GM21786 (cell line): ENCODE data around the gene H1-8.

Experiments
- ATAC-seq: cut with Tn5 transposase; IDR thresholded peaks from one replicate; pipeline ENCODE4 v1.9.1; 2021; ENCODE audit not compliant: unreplicated experiment

Gene H1-8

DNA sequence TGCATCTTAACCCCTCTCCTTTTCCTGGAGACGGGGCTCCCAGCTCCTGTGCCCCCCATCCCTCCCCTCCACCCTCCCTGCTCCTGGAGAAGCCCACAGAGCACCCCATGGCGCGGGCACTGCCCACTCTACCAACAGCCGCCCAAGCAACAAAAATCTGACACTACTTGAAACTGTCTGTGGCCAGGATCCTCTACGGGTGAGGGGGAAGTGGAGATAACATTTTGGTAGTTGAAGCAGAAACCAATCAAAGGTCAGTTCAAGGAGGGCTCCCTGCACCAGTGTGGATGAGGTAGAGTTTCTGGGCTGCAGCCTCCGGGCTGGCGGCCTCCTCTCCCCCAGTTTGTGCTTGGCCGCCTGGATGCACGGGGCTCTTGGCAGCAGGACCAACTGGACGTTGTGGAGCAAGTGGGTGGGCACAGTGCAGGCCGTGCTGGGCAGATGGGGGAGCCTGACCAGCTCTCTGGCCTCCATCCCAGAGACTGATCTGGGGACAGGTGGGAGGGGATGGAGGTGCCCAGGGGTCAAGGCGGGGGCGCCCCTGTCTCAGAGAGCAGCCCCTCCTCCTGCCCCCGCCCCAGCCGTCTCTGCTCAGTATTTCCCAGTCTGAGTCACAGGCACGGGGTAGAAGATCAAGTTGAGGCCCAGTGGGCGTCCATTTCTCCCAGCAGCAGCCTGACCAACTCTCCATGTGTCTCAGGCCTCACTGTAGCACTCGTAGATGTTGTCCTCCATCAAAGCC, 12.8 kb downstream of the H1-8 start:
- peak; percentile 42 for ATAC-seq

DNA sequence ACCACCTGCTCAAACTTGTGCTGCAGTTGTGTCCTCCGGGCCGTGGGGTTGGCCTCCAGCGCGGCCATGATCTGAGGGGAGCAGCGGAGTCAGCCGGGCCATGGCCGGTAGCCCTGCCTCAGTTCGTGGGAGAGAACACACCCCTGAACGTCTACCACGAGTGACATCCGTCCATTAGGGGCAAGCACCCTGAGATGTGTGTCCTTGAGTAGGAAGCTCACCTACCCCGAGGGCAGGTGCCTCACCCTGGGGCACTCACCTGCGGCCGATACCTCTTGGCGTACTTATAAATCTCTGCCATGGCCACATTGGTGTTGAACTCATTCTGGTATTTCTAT, 13.4 kb downstream of the H1-8 start:
- no peak for ATAC-seq

DNA sequence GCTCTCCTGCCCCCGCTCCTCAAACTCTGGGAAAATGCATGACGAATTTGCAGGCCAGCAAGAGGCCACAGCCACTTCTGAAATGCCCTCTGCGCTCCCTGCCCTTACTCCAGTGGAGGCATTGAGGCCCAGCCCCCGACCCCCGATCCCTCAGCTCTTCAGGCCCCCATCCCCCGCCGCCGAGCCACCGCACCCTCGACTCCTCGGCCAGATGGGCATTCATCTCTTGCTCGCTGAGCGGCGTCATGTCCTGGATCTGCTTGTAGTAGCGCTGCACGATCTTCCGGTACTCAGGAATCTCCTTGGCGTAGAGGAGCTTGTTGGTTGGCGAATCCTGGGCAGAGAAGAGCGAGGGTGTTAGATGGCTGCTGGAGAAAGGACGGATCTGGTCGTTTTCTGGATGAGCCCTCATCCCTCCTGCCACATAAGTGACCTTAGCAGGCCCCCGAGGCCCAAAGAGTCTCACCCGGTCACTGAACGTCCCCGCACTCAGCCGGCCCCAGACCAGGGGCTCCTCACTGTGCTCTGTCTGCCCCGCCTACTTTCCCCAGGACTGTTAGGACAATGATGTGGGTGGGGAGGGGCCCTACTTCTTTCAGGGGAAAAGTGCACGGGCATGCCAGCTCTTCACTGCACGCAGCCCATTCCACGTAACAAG, 14.0 kb downstream of the H1-8 start:
- no peak for ATAC-seq

DNA sequence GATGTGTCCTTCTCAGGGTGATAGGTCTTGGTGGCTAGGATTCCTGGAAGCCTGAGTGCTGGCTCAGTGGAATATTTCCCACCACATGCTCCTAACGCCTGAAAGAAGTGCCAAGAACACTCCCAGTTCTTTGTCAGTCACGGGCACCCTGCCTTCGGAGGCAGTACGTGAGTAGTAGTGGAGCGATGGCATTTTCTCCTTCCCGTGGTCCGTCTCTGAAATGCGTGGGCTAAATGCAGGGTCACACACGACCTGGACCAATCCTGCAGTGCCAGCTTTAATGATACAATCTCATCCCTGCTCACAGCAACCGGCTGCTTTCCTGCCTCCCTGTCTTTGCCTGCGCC, 14.5 kb downstream of the H1-8 start:
- ATAC-seq = no peak

DNA sequence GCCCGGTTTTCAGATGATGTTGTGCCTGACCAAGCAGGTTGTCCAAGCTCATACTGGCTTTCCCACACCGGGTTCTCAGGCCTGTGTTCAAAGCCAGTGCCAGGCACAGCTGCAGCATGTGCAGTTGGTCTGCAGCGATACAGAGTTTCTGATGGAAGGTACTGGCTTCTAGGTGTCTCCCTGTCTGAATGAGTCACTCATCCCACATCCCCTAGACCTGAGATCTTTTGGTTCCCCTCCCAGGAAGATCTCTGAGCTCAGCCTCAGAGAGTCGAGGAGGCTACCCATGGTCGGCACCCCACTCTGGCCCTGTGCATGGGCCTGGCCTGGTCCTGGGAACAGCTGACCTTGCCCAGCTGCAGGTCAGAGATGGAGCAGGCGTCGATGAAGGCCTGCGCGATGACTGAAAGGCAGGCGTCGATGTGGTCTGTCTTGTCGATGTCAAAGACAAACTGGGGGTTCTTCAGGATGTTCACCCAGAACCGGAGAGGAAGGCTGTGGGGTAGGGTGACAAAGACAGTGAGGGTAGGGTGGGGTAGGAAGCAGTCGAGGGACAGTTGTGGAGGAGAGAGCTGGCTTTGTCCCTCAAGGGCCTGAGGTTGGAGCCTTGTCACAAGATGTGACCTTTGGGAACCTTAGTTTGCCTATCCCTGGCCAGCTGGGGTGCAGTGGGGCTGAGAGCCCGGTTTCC, 15.3 kb downstream of the H1-8 start:
- ATAC-seq = no peak

DNA sequence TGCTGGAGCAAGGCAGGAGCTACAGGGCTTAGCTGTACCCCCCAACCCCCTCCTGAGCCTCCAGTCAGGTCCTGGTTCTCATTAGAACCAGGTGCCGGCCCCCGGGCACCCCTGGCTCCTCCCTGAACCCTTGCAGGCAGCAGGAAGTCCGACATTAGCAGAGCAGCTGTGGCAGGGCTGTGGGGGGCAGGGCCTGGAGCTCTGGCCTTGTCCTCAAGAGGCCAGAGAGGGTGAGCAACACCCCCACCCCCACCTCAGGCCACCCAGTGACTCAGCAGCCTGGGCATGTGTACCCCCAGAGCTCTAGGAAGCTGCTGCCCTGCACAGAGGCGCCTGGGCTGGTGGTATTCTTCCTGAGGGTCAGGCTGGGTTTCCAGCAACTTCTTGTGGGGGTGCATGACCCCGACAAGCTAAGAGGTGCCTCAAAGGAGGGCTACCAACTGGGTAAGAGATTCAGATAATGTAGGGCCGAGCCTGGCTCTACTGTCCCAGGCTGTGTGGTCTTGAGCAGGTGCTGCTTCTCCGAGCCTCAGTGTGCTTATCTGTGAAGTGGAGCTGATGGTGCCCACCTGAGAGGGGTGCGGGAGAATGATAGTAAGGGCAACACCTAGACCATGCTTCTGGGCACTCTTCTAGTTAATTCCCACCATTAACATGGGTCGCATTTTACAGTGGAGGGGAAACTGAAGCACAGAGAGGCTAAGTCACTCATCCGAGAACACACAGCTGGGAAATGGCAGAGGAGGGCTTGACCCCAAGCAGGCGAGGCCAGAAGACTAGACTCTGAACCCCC, 16.0 kb downstream of the H1-8 start:
- no peak for ATAC-seq

DNA sequence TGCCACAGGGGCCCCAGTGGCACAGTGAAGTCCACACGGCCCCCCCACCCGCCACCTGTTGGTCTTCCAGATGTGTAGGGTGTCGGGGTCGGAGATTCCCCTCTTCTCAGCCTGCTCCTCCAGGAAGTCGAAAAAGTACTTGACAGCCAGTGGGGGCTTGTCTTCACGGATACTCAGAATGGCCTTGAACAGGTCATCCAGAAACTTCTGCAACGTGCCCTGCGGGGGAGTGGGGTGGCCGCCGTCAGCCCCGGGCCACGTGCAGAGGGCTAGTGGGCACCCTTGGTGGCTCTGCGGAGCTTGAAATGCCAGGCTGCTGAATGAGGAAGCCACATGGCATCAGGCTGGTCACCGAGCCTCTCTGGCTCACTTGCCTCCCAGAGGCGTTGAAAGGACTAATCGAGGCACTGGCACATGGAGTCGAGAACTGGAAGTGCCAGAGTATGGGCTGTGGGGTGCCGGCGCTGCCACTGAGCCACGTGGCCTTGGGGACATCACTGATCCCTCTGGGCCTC, 16.6 kb downstream of the H1-8 start:
- ATAC-seq = no peak

DNA sequence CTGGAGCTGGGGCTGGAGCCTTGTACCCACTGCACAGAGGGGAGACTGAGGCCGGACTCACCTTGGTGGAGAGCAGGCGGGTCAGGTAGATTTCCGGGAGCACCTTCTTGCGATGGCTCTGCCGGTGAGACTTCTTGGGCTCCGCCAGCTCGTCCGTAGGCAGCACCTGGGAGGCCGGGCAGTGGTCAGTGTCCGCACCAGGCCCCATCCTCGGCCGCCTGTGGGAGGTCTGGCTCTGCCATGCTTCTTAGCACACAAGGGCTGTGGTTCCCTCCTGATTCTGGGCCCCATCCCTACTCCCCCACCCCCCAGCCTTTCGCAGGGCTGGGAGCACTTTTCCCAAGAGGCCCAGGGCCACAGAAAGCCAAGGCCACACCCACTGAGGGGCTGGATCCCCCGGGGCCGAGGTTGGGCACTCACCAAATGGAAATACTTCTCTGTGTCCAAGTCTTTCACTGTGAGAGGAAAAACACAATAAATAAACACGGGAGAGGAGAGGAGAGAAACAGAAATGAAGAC, 17.4 kb downstream of the H1-8 start:
- no peak for ATAC-seq

DNA sequence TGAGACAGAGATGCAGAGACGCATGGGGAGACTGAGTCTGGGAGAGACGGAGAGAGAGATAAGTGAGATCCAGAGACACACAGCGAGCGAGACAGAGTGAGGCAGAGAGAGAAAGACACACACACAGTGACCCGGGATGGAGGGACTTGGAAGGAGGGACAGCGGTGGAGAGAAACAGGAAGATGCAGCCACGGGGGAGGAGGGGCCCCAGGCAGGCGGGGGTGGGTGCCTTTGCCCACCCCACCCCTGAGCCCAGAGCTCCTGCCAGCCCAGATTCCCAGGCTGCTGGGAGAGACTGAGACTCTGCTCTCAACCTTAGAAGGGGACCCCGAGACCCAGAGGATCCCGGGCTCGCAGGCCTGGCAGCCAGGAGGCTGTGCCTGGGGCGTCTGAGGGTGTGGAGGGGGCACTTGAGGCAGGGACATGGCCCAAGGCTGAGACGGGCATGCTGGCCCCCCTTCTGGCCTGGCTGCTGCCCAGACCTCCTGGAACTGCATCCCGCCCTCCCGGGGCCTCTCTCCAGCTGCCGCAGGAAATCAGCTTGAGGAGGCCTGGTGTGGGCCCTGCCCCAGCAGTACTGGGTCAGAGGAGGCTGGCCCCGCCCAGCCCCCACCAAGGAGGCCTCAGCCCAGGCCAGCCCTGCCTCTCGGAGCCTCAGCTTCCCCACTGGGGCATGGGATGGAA, 18.1 kb downstream of the H1-8 start:
- ATAC-seq = no peak

DNA sequence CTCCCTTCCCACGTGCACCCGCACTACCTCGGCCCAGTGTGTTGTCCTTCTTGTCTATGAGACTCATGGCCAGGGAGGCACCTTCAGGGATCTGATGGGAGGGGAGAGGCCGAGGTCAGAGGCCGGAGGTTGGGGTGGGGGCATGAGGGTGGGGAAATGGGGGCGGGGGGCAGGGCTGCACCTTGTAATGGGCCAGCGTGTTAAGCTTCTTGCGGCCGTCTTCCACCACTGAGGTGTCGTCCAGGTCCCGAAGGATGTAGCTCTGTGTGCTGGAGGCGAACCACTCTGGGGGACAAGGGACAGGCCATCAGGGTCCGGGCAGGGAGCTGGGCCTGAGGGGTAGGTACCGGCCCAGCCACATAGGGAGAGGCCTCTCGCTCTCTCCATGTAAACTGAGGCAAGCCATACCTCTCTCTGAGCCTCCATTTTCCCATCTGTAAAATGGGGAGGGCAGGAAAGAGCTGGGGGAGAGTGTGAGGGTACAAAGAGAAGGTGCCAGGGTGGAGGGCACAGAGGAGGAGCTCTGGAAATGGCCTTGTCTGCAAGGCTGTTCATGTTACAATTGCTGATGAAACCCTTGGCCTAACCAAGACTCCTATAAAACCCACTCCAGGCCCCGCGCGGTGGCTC, 18.8 kb downstream of the H1-8 start:
- no peak for ATAC-seq

DNA sequence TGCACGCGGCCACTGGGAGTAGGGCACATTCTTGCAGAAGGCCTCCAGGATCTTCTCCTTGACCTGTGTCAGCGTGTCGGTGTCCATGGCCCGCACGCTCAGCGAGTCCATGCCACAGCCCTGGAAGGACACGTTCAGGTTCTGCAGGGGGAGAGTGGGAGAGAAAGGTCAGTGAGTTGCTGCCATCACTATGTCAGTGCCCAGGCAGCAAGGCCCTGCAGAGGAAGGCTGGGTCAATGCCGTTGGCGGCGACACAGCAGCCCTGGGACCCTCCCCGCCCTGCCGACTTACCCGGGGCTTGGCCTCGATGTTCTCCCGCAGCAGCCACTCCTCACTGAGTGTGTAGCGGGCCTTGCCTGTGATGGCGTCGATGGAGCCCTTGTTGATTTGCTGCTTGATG, 19.8 kb downstream of the H1-8 start:
- no peak for ATAC-seq

DNA sequence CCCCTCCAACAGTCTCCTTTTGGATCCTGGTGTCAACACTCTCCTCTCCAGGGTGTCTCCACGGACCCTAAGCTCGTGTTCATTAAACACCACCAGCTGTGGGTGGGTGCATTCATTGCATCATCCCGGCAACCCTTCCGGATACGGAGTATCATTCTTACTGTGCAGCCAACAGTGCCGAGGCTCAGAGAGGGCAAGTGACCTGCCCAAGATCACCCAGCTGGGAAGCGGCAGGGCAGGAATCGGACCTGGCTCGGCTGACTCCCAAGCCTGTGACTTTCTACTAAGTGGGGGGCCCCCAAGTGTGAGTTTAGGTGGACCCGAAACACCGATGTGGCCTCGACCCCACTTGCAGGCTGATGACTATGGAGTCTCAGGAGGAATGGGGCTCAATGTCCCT, 20.4 kb downstream of the H1-8 start:
- no peak for ATAC-seq

DNA sequence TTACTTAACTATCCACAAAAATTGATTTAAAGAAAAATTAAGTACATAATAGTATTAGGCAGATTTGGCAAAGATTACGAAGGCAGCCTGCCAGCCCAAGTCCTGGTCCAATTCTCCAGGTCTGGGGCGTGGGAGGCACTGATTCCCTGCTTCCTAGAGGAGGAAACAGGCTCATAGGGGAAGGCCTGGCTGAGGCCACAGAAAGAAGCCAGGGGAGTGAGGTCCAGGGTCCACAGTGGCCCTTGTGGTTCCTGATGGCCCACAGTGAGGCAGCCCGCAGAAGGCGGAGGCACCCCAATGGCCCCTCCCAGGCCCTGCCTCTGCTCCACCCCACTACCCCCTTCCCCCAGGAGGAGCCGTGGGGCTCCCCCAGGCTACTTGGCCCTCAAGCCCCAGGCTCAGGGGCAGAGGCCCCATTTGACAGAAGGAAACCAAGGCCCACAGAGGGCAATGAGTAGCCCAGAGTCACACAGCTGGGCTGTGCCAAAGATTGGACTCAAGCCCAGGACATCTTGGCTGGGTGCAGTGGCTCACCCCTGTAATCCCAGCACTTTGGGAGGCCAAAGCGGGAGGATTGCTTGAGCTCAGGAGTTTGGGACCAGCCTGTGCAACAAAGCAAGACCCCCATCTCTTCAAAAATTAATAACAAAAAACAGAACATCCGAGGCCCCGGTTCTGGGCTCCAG, 21.0 kb downstream of the H1-8 start:
- no peak for ATAC-seq

DNA sequence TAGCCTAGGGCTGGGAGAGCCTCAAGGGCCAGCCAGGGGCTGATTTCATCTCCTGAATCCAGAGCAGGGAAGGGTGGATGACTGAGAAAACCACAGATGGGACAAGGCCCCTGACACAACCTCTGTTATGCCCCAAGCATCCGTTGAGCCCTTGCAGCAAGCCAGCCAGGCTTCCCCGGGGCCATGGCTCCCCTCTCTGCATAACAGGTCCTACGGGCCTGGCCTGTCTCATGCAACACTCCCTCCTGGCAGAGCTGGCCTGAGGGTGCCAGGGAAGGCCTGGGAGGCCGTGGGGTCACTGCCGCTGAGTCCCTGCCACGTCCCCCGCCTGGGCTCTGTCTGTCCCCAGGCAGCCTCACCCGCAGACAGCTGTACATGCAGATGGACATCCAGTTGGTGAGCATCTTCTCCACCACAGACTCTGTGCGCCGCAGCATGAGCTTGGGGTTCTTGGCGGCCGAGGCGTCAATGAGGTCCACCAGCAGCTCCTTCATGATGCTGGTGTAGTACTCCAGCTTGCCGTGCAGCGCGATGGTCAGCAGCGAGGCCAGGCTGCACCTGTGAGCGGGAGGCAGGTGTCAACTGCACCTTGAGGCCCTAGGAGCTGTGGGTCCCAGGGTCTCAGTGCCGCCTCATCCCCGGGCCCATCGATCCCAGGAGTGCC, 22.1 kb downstream of the H1-8 start:
- ATAC-seq = no peak

DNA sequence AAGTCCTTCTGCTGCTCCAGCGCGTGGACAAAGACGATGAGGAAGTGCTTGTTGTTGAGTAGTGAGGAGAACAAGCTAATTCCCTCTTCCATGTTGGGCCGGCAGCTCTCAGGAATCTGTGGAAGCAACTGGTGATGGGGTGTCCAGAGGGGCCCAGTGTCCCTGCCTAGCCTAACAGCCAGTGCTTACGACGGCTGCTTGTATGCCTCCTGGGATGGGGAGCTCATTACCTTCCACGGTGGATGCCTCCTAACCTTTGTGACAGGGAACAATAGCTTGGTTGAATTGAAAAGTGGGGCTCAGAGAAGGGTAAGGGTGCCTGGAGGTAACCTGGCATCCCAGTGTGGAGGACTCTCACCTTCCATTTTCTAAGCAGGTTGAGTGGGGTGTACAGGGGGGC, 22.9 kb downstream of the H1-8 start:
- no peak for ATAC-seq

DNA sequence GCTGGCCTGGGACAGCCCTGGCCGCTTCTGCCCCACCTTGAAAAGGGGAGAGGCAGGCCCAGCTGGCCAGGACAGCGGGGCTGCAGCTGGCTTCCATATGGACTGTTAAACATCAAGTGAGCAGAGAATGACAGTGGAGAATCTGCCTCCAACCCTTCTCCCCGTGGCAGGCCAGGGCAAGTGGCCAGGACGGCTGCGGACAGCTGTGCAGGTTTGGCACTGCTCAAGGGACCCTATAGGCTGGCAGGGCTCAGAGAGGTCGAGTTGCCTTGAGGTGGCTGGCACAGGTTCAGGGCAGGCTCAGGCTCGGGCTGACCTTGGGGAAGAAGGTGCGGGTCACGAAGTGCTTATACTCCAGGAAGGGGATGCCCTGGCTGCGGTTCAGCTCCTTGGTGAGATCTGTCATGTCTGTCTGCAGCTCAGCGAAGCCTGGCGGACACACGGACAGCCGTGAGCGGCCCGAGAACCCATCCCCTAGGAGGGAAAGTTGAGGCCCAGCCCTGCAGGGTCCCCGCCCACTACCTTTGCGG, 24.3 kb downstream of the H1-8 start:
- ATAC-seq = no peak

DNA sequence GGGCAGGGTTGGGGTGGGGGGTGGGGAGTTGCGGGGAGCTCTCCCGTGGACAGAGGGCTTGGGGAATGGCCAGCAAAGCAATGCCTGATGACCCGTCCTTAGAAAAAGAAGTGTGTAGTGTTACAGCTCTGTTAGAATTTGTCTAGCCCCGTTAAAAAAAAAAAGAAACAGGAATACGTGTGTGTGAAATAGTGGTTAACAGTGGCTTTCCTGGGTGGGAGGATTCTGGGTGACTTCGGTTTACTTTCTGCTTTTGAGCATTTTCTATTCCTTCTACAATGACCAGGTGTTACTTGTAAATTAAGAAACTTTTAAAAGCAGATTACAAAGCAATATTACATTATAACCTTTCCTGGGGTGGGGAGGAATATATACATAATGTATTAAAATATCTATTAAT, 25.0 kb downstream of the H1-8 start:
- no peak for ATAC-seq

DNA sequence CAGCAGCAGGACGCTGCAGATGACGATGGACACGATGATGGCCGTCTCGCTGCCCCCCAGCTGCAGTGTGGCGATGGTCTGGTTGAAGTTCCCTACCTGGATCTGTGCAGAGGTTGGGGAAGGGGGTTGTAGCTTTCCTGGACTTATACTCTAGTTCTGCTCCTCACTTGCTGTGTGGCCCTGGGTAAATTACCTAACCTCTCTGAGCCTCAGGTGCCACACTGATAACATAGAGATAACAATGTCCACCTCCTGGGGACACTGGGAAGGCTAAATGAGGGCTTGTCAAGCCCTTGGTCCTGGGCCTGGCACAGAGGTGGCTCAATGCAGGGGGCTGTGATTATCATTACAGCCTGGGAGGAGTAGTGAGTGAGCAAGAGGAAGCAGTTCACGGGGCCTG, 26.9 kb downstream of the H1-8 start:
- ATAC-seq = no peak
